HepG2 (cell line): ENCODE data around the gene TM9SF4. TPM values are rescaled to one million over a fixed set of nuclear protein-coding genes. Genes with fewer than 3 reads are reported as not detected.

Experiments used
- CBFB ChIP-seq: sonication (generic); formaldehyde crosslinking; IDR thresholded peaks from 2 replicates; pipeline ENCODE4 v1.4.0; 2020; ENCODE audit warnings: missing genetic modification reagents
- KLF15 ChIP-seq: sonication (generic); formaldehyde crosslinking; IDR thresholded peaks from 2 replicates; pipeline ENCODE4 v1.8.1; 2023; ENCODE audit warnings: borderline replicate concordance, mild to moderate bottlenecking, inconsistent platforms, missing genetic modification reagents, mixed read lengths
- MXI1 ChIP-seq: IDR thresholded peaks from 3 replicates; pipeline ENCODE4 v1.6.1; 2012; ENCODE audit warnings: low read depth, low read length, inconsistent platforms, borderline replicate concordance
- NAIF1 ChIP-seq: sonication (generic); formaldehyde crosslinking; IDR thresholded peaks from 2 replicates; pipeline ENCODE4 v1.5.0; 2020; ENCODE audit warnings: mild to moderate bottlenecking, missing genetic modification reagents, borderline replicate concordance
- NCOR1 ChIP-seq: fragments of 200-600 bp; sonication (generic); IDR thresholded peaks from 2 replicates; pipeline ENCODE4 v1.7.0; 2017; ENCODE audit warnings: antibody characterized with exemption, low read length, borderline replicate concordance
- ZFP36 ChIP-seq: fragments of 150-350 bp; IDR thresholded peaks from 2 replicates; pipeline ENCODE4 v1.6.1; 2018; ENCODE audit warnings: borderline replicate concordance, low read length, low read depth; ENCODE audit not compliant: partially characterized antibody
- ZIK1 ChIP-seq: sonication (generic); formaldehyde crosslinking; IDR thresholded peaks from 2 replicates; pipeline ENCODE4 v1.5.0; 2020; ENCODE audit warnings: mild to moderate bottlenecking, low read depth, missing genetic modification reagents, borderline replicate concordance
- ZNF3 ChIP-seq: IDR thresholded peaks from 2 replicates; pipeline ENCODE4 v1.7.0; 2017; ENCODE audit warnings: inconsistent platforms
- ZNF30 ChIP-seq: sonication (generic); formaldehyde crosslinking; IDR thresholded peaks from 2 replicates; pipeline ENCODE4 v1.5.0; 2020; ENCODE audit warnings: mild to moderate bottlenecking, missing genetic modification reagents
- ZNF446 ChIP-seq: sonication (generic); formaldehyde crosslinking; IDR thresholded peaks from 2 replicates; pipeline ENCODE4 v1.5.0; 2020; ENCODE audit warnings: mild to moderate bottlenecking, missing genetic modification reagents
- ZNF773 ChIP-seq: sonication (generic); formaldehyde crosslinking; IDR thresholded peaks from 2 replicates; pipeline ENCODE4 v1.4.0; 2020; ENCODE audit warnings: missing genetic modification reagents, borderline replicate concordance
- ZSCAN12 ChIP-seq: sonication (generic); formaldehyde crosslinking; IDR thresholded peaks from 2 replicates; pipeline ENCODE4 v1.9.0; 2021; ENCODE audit warnings: mild to moderate bottlenecking, missing genetic modification reagents
- polyA plus RNA-seq, 8 experiments: library from polyadenylated mRNA; depleted of rRNA in 3 of 8; stranded (reverse) in 7 of 8; unstranded in 1 of 8; fragments of >200 nt; fragmentation: Illumina TruSeq in 4 of 8; extraction: Trizol in 4 of 8; gene quantifications; 2 replicates each; pipeline versions ENCODE4 v1.2.1 to v1.2.3, GENCODE V29; 2011 to 2016; ENCODE audit warnings: low read depth in 4 of 8, missing spikeins in 1 of 8, mixed read lengths in 1 of 8; ENCODE audit not compliant: insufficient read depth in 1 of 8
- total RNA-seq, 5 experiments: library from RNA; depleted of rRNA; stranded (reverse); fragments of >200 nt; fragmentation: Illumina TruSeq; extraction: Trizol; gene quantifications; 2 replicates each; pipeline ENCODE4 v1.2.3, GENCODE V29; 2016; ENCODE audit warnings: low read depth in 1 of 5
- TF ChIP-seq, protein P1 (sequence below): sonication (generic); formaldehyde crosslinking; IDR thresholded peaks from 2 replicates; pipeline ENCODE4 v1.5.1; 2020; ENCODE audit warnings: mild to moderate bottlenecking, moderate library complexity, missing genetic modification reagents
- TF ChIP-seq, protein P2 (sequence below): sonication (generic); formaldehyde crosslinking; IDR thresholded peaks from 2 replicates; pipeline ENCODE4; 2020; ENCODE audit warnings: missing genetic modification reagents, mild to moderate bottlenecking, borderline replicate concordance
- TF ChIP-seq, protein P3 (sequence below): sonication (generic); formaldehyde crosslinking; IDR thresholded peaks from 2 replicates; pipeline ENCODE4 v1.8.1; 2022; ENCODE audit warnings: mild to moderate bottlenecking, missing genetic modification reagents
- TF ChIP-seq, protein P4 (sequence below): sonication (generic); formaldehyde crosslinking; IDR thresholded peaks from 2 replicates; pipeline ENCODE4 v1.4.0; 2020; ENCODE audit warnings: missing genetic modification reagents
- TF ChIP-seq, protein P5 (sequence below): sonication (generic); formaldehyde crosslinking; IDR thresholded peaks from 2 replicates; pipeline ENCODE4 v1.5.0; 2020; ENCODE audit warnings: mild to moderate bottlenecking, missing genetic modification reagents

Gene TM9SF4
- total and polyA plus RNA-seq, 2 of the 13 experiments (the other 11 are each of a cell fraction or from before 2014, with no cell fraction given), result 53.5 to 171 TPM

DNA sequence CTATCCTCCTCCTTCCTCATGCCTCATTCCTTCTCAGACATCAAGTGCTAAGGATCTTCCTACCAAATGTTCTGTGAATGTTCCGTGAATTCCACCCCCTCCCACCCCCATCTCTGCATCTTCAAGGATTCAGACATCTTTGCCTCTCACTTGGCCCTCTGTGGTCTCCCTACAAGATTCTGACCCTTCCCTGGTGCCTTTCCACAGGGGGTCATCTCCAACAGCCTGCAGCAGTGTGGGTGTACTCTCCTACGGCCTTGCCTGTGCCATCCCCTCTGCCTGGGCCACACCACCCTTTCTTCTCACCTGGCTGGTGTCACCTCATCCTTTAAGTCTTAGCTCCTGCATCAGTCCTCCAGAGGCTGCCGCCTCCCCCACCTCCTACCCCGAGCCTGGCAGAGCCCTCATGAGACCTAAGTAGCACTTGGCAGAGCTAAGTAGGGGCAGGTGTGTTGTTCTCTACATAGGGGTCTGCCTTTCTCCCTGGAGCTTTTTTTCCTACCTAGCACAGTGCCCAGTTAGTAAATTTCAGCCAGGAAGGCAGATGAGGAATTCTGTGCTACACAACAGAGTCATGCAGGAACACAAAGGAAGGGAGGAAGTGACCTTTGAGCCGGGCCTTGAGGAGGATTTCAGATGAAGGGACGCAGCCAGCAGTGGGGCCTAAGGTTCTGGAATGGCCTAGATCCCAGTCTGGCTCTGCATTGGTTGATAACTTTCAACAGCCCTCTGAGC lies 43.1 kb downstream of the TM9SF4 start (continued):
- TF ChIP-seq ZNF30 (no peak), KLF15 (CRISPR knock-in tag) (no peak), MXI1 (no peak), CBFB (CRISPR knock-in tag) (no peak), ZSCAN12 (CRISPR knock-in tag) (no peak), ZFP36 (no peak), ZNF3 (CRISPR knock-in tag) (no peak), NCOR1 (no peak), ZNF446 (CRISPR knock-in tag) (no peak), ZNF773 (CRISPR knock-in tag) (no peak), NAIF1 (CRISPR knock-in tag) (no peak), ZIK1 (CRISPR knock-in tag) (no peak)
- TF ChIP-seq, protein P1, sequence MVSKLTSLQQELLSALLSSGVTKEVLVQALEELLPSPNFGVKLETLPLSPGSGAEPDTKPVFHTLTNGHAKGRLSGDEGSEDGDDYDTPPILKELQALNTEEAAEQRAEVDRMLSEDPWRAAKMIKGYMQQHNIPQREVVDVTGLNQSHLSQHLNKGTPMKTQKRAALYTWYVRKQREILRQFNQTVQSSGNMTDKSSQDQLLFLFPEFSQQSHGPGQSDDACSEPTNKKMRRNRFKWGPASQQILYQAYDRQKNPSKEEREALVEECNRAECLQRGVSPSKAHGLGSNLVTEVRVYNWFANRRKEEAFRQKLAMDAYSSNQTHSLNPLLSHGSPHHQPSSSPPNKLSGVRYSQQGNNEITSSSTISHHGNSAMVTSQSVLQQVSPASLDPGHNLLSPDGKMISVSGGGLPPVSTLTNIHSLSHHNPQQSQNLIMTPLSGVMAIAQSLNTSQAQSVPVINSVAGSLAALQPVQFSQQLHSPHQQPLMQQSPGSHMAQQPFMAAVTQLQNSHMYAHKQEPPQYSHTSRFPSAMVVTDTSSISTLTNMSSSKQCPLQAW (CRISPR knock-in tag), result no peak
- TF ChIP-seq, protein P2, sequence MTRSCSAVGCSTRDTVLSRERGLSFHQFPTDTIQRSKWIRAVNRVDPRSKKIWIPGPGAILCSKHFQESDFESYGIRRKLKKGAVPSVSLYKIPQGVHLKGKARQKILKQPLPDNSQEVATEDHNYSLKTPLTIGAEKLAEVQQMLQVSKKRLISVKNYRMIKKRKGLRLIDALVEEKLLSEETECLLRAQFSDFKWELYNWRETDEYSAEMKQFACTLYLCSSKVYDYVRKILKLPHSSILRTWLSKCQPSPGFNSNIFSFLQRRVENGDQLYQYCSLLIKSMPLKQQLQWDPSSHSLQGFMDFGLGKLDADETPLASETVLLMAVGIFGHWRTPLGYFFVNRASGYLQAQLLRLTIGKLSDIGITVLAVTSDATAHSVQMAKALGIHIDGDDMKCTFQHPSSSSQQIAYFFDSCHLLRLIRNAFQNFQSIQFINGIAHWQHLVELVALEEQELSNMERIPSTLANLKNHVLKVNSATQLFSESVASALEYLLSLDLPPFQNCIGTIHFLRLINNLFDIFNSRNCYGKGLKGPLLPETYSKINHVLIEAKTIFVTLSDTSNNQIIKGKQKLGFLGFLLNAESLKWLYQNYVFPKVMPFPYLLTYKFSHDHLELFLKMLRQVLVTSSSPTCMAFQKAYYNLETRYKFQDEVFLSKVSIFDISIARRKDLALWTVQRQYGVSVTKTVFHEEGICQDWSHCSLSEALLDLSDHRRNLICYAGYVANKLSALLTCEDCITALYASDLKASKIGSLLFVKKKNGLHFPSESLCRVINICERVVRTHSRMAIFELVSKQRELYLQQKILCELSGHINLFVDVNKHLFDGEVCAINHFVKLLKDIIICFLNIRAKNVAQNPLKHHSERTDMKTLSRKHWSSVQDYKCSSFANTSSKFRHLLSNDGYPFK (CRISPR knock-in tag), result no peak
- TF ChIP-seq, protein P3, sequence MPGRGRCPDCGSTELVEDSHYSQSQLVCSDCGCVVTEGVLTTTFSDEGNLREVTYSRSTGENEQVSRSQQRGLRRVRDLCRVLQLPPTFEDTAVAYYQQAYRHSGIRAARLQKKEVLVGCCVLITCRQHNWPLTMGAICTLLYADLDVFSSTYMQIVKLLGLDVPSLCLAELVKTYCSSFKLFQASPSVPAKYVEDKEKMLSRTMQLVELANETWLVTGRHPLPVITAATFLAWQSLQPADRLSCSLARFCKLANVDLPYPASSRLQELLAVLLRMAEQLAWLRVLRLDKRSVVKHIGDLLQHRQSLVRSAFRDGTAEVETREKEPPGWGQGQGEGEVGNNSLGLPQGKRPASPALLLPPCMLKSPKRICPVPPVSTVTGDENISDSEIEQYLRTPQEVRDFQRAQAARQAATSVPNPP (CRISPR knock-in tag), result no peak
- TF ChIP-seq, protein P4, sequence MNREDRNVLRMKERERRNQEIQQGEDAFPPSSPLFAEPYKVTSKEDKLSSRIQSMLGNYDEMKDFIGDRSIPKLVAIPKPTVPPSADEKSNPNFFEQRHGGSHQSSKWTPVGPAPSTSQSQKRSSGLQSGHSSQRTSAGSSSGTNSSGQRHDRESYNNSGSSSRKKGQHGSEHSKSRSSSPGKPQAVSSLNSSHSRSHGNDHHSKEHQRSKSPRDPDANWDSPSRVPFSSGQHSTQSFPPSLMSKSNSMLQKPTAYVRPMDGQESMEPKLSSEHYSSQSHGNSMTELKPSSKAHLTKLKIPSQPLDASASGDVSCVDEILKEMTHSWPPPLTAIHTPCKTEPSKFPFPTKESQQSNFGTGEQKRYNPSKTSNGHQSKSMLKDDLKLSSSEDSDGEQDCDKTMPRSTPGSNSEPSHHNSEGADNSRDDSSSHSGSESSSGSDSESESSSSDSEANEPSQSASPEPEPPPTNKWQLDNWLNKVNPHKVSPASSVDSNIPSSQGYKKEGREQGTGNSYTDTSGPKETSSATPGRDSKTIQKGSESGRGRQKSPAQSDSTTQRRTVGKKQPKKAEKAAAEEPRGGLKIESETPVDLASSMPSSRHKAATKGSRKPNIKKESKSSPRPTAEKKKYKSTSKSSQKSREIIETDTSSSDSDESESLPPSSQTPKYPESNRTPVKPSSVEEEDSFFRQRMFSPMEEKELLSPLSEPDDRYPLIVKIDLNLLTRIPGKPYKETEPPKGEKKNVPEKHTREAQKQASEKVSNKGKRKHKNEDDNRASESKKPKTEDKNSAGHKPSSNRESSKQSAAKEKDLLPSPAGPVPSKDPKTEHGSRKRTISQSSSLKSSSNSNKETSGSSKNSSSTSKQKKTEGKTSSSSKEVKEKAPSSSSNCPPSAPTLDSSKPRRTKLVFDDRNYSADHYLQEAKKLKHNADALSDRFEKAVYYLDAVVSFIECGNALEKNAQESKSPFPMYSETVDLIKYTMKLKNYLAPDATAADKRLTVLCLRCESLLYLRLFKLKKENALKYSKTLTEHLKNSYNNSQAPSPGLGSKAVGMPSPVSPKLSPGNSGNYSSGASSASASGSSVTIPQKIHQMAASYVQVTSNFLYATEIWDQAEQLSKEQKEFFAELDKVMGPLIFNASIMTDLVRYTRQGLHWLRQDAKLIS (CRISPR knock-in tag), result no peak
- TF ChIP-seq, protein P5, sequence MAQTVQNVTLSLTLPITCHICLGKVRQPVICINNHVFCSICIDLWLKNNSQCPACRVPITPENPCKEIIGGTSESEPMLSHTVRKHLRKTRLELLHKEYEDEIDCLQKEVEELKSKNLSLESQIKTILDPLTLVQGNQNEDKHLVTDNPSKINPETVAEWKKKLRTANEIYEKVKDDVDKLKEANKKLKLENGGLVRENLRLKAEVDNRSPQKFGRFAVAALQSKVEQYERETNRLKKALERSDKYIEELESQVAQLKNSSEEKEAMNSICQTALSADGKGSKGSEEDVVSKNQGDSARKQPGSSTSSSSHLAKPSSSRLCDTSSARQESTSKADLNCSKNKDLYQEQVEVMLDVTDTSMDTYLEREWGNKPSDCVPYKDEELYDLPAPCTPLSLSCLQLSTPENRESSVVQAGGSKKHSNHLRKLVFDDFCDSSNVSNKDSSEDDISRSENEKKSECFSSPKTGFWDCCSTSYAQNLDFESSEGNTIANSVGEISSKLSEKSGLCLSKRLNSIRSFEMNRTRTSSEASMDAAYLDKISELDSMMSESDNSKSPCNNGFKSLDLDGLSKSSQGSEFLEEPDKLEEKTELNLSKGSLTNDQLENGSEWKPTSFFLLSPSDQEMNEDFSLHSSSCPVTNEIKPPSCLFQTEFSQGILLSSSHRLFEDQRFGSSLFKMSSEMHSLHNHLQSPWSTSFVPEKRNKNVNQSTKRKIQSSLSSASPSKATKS (CRISPR knock-in tag), result no peak
